DOHH2 (cell line): ENCODE measurements around the gene GAGE12F.
"Not testable (repeated sequence)": the region's sequence is repeated elsewhere in the genome, so short reads cannot be mapped to it uniquely, and the experiment has no call there.

ENCODE experiments used
- EZH2phosphoT487 ChIP-seq: fragments of 200-600 bp; sonication (generic); IDR thresholded peaks from 2 replicates; pipeline ENCODE4 v1.6.1; 2017; ENCODE audit warnings: borderline replicate concordance, mild to moderate bottlenecking, antibody characterized with exemption, low read length, moderate library complexity, mixed read lengths
- TF ChIP-seq, protein P1 (sequence below): fragments of 200-600 bp; sonication (generic); IDR thresholded peaks from one replicate; pipeline ENCODE4 v1.5.1; 2014; ENCODE audit warnings: antibody characterized with exemption, mild to moderate bottlenecking, low read depth, low read length; ENCODE audit not compliant: poor library complexity, severe bottlenecking

DNA sequence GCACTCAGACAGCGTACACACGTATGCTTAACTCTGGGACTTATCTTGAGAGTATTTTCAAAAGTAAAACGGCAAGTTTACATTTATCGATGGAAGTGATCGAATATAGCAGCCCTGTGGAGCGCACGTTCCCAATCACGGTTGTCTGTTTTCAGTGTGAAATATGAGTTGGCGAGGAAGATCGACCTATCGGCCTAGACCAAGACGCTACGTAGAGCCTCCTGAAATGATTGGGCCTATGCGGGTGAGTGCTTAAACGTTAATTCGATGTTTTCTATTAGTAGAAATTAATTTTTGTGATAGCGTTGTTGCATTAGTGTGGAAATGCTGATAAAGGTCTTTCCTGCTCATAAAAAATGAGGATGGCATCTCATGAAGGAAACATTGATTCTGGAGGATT is 29.8 kb downstream of the GAGE12F start:
- TF ChIP-seq, protein P1, sequence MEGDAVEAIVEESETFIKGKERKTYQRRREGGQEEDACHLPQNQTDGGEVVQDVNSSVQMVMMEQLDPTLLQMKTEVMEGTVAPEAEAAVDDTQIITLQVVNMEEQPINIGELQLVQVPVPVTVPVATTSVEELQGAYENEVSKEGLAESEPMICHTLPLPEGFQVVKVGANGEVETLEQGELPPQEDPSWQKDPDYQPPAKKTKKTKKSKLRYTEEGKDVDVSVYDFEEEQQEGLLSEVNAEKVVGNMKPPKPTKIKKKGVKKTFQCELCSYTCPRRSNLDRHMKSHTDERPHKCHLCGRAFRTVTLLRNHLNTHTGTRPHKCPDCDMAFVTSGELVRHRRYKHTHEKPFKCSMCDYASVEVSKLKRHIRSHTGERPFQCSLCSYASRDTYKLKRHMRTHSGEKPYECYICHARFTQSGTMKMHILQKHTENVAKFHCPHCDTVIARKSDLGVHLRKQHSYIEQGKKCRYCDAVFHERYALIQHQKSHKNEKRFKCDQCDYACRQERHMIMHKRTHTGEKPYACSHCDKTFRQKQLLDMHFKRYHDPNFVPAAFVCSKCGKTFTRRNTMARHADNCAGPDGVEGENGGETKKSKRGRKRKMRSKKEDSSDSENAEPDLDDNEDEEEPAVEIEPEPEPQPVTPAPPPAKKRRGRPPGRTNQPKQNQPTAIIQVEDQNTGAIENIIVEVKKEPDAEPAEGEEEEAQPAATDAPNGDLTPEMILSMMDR: not testable (repeated sequence)
- TF ChIP-seq EZH2phosphoT487: not testable (repeated sequence)
